Psoas muscle (tissue), 8 donors: Measurements from ENCODE around the gene BDKRB1. TPM values are rescaled to one million over a fixed set of nuclear protein-coding genes. Genes with fewer than 3 reads are reported as not detected.

Experiments used
- ATAC-seq, 4 donors: fragments of 200-7000 bp; cut with Tn5 transposase; one replicate each; pipeline ENCODE4 v1.9.1; 2020; ENCODE audit warnings: moderate library complexity in 3 of 4, mild to moderate bottlenecking in 2 of 4
- DNase-seq, 2 donors: peaks; one replicate each; pipeline ENCODE4 v3.0.0-alpha.2; 2020
- H3K27ac ChIP-seq: fragments of 200-600 bp; one replicate; pipeline ENCODE4 v1.8.0; 2022
- H3K27me3 ChIP-seq, 3 donors: fragments of 200-600 bp in 1 of 3; one replicate each; pipeline versions ENCODE4 v1.6.1 to v1.8.0; 2013 to 2022; ENCODE audit warnings: low read length in 2 of 3, mild to moderate bottlenecking in 2 of 3, moderate library complexity in 1 of 3; ENCODE audit not compliant: insufficient read depth in 3 of 3
- H3K36me3 ChIP-seq, 2 donors: fragments of 200-600 bp in 1 of 2; one replicate each; pipeline versions ENCODE4 v1.6.1 to v1.8.0; 2013 to 2022; ENCODE audit warnings: low read depth in 1 of 2, mild to moderate bottlenecking in 1 of 2, moderate library complexity in 1 of 2; ENCODE audit not compliant: insufficient read depth in 1 of 2
- H3K4me1 ChIP-seq: fragments of 200-600 bp; one replicate; pipeline ENCODE4 v1.8.0; 2022
- H3K4me3 ChIP-seq: fragments of 200-600 bp; one replicate; pipeline ENCODE4 v1.8.0; 2022; ENCODE audit warnings: mild to moderate bottlenecking
- H3K9me3 ChIP-seq: fragments of 200-600 bp; one replicate; pipeline ENCODE4 v1.8.0; 2022
- CTCF ChIP-seq: fragments of 200-600 bp; IDR thresholded peaks from one replicate; pipeline ENCODE4 v1.8.0; 2022; ENCODE audit warnings: antibody characterized with exemption
- WGBS, 3 donors: extraction: QIAGEN DNeasy Blood & Tissue Kit; methylation state at CpG; one replicate each; pipeline versions ENCODE4 v1.1.6 to v1.1.7; 2013; 5-methylcytosine and 5-hydroxymethylcytosine counted together
- intact Hi-C, 2 donors: fragments of 100-400 bp; cut with DNase I; formaldehyde crosslinking; loops; one replicate each; pipeline versions ENCODE4 v1.11.0 to v1.14.2; 2022
- polyA plus RNA-seq, 3 donors: library from polyadenylated mRNA; stranded (reverse); fragments of 200-250 nt; gene quantifications; one replicate each; pipeline ENCODE4 v1.2.3, GENCODE V29; 2013
- total RNA-seq, 4 donors: library from RNA; stranded (reverse); fragmentation: NEBNext Ultra II Directional in 2 of 4; extraction: Animal tissue kit (Norgen Biotek cat#: 25700) in 2 of 4; gene quantifications; one replicate each; pipeline versions ENCODE4 v1.2.1 to v1.2.4, GENCODE V29; 2021 to 2023
- donor health status: healthy with polysubstance abuse.
- donor health status: DM: no; HTN: no; CAD: no; lungs with moderate emphysema.
- donor health status: Bipolar disorder and iron deficiency.
- donor health status: healthy.
- donor health status: DM: yes; HTN: yes; CAD: no.
- donor health status: DM: no; HTN: no; CAD: no.
- donor health status: DM: no; HTN: no; CAD: no.
- donor health status: DM: yes; HTN: yes; CAD: no.

The BDKRB1 gene
- total and polyA plus RNA-seq, 7 donors = 0.06 to 0.75 (median 0.13) TPM; not detected in 4

- DNase-seq (no peak), ATAC-seq (no peak)
- H3K36me3 ChIP-seq = no peaks in the 10 kb centered on the region
- no peaks in the 10 kb centered on the region for H3K9me3 ChIP-seq
- TF ChIP-seq CTCF = no peak
- H3K4me1 ChIP-seq = no peaks in the 10 kb centered on the region
- no peak overlapping the region for H3K4me3 ChIP-seq
- H3K27ac ChIP-seq = no peak overlapping the region
- 52 to 61% (median 59%) methylated on average over 16 of the region's 16 CpGs for WGBS, 3 donors
- intact Hi-C loops = no loop called here
- H3K27me3 ChIP-seq = peaks cover 0 to 6% (median 4%) of the 10 kb centered on the region in 3 donors
Measured at GRCh38 chr14:96265383-96266095, 9.5 kb downstream of the BDKRB1 start.

GRCh38 chr14:96267336-96267735 is 11.3 kb downstream of the BDKRB1 start:
- Histone ChIP-seq H3K27me3 (peaks cover 0 to 6% (median 4%) of the 10 kb centered on the region in 3 donors), H3K4me3 (no peak overlapping the region), H3K4me1 (no peaks in the 10 kb centered on the region), H3K36me3 (no peaks in the 10 kb centered on the region), H3K9me3 (no peaks in the 10 kb centered on the region), H3K27ac (no peak overlapping the region)
- WGBS, 3 donors = 6 to 21% (median 8%) methylated on average over 3 of the region's 3 CpGs
- no peak for ATAC-seq
- TF ChIP-seq CTCF = no peak
- DNase-seq = no peak
- intact Hi-C loops = no loop called here

GRCh38 chr14:96267916-96268315 is 11.9 kb downstream of the BDKRB1 start:
- Histone ChIP-seq H3K27me3 (peaks cover 0 to 6% (median 4%) of the 10 kb centered on the region in 3 donors), H3K36me3 (no peaks in the 10 kb centered on the region), H3K27ac (no peak overlapping the region), H3K4me1 (no peaks in the 10 kb centered on the region), H3K4me3 (no peak overlapping the region), H3K9me3 (no peaks in the 10 kb centered on the region)
- intact Hi-C loops = no loop called here
- DNase-seq (no peak), ATAC-seq (no peak)
- WGBS, 3 donors = 86 to 91% (median 87%) methylated on average over 5 of the region's 5 CpGs
- no peak for TF ChIP-seq CTCF

- ATAC-seq (peak; percentile 36 to 72 (median 50)), DNase-seq (peak; percentile 63 to 65)
- Histone ChIP-seq H3K27me3 (peaks cover 0 to 6% (median 4%) of the 10 kb centered on the region in 3 donors), H3K9me3 (no peaks in the 10 kb centered on the region), H3K27ac (no peak overlapping the region), H3K36me3 (no peaks in the 10 kb centered on the region), H3K4me3 (no peak overlapping the region), H3K4me1 (no peaks in the 10 kb centered on the region)
- 67 to 75% (median 68%) methylated on average over 21 to 22 of the region's 22 CpGs for WGBS, 3 donors
- intact Hi-C loops = no loop called here
- no peak for TF ChIP-seq CTCF
Measured at GRCh38 chr14:96268431-96269358, 12.7 kb downstream of the BDKRB1 start.
